Activated CD4-positive, alpha-beta T cell treated with anti-CD3 and anti-CD28 coated beads, Interleukin-2, Interleukin-4, amounts not matched to agents 100 ng/mL and 50 ng/mL, durations not matched to agents 16 hours and 8 hours (primary cell): Measurements from ENCODE around the gene SPN.
"Not testable (repeated sequence)": the region's sequence is repeated elsewhere in the genome, so short reads cannot be mapped to it uniquely, and the experiment has no call there.

ENCODE experiments used
- DNase-seq: peaks from one replicate; pipeline ENCODE4 v3.0.0-alpha.2; 2020; ENCODE audit warnings: low spot score

SPN gene, protein sequence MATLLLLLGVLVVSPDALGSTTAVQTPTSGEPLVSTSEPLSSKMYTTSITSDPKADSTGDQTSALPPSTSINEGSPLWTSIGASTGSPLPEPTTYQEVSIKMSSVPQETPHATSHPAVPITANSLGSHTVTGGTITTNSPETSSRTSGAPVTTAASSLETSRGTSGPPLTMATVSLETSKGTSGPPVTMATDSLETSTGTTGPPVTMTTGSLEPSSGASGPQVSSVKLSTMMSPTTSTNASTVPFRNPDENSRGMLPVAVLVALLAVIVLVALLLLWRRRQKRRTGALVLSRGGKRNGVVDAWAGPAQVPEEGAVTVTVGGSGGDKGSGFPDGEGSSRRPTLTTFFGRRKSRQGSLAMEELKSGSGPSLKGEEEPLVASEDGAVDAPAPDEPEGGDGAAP

DNA sequence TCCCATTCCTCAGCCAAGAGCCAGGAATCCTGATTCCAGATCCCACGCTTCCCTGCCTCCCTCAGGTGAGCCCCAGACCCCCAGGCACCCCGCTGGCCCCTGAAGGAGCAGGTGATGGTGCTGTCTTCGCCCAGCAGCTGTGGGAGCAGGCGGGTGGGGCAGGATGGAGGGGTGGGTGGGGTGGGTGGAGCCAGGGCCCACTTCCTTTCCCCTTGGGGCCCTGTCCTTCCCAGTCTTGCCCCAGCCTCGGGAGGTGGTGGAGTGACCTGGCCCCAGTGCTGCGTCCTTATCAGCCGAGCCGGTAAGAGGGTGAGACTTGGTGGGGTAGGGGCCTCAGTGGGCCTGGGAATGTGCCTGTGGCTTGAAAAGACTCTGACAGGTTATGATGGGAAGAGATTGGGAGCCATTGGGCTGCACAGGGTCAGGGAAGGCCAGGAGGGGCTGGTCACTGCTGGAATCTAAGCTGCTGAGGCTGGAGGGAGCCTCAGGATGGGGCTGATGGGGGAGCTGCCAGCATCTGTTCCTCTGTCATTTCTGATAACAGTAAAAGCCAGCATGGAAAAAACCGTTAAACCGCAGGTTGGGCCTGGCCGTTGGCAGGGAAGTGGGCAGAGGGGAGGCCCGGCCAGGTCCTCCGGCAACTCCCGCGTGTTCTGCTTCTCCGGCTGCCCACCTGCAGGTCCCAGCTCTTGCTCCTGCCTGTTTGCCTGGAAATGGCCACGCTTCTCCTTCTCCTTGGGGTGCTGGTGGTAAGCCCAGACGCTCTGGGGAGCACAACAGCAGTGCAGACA, at the start of gene SPN:
Gene SPN, plus strand, starts transcription at position 232 of the 791 bp plus-strand sequence. Its CDS starts 482 bp downstream, at position 714.
- DNase-seq = peak; percentile 68

DNA sequence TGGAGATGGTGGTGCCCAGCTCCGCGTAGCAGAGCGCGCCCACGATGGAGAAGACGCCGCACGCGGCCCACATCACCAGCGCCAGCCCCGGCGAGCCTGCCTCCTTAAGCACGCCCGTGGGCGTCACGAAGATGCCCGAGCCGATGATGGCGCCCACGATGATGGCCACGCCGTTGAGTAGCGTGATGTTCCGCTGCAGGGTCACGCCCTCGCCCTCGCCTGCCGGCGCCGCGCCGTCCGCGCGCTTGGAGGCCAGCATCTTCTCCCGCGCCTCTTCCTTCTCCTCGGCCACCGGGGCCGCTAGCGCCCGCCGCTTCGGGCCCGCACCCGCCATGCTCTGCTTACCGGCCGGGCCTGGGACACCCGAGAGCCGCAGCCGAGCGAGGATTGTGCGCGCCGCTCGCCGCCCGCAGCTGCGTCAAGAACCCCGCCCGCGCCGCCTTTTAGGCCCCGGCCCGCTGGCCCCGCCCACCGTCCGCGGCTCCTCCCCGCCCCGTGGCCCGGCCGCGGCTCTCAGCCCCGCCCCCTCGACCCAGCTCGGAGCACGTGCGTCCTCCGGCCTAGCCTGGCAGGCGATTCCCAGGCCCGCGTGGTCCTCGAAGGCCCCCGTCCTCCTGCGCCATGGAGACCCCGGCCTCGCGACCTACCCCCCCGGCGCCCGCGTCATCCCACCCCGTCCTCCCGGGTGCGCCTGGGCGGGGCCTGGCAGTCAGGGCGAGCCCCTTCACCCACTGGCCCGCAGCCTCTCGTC, 49.6 kb upstream of the SPN start:
- DNase-seq = peak; percentile 94

DNA sequence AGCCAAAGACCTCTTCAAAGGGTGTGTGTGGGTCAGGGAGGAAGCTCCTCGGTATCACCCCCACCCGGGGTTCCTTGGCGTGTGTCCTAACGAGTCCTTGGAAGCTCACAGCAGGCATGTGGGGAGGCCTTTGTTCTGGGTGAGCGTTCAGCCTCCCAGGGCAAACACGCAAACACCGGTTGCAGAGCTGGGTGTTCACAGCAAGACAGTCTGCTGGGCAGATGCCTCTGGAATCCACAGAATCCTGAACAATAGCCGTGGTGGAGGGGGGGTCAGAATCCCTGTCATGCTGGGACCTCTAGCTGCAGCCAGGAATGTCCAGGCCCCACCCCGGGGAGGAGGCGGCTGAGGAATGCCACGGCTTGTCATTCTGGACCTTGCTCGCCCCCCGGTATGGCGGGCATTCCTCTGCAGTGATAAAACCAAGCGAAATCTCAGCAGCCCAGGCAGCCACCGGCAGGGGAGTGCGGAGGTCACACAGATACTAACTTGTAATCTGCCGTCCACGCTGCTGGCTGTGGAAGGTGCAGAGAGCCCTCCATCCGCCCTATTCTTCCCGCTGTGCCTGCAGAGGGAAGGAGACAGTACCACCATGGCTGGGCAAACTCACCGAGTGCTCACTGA, 48.2 kb upstream of the SPN start:
- not testable (repeated sequence) for DNase-seq

DNA sequence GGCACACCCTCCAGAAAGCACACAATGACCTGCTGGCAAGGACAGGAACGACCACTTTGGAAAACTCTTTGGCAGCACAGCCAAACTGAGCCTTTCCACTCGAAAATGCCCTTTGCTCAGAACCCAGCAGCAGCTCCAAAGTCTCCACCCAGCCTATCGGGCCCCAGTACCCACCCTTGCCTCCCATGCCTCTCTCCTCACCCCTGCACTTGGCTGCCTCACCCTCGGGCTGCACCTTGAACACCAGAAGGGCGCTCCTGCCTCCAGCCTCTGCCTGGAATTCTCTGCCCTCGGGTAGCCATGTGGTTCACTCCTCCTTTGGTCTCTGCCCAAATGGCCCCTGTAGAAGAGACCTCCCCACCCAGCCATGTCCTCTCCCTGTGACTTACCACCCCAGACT, 46.9 kb upstream of the SPN start:
- not testable (repeated sequence) for DNase-seq

DNA sequence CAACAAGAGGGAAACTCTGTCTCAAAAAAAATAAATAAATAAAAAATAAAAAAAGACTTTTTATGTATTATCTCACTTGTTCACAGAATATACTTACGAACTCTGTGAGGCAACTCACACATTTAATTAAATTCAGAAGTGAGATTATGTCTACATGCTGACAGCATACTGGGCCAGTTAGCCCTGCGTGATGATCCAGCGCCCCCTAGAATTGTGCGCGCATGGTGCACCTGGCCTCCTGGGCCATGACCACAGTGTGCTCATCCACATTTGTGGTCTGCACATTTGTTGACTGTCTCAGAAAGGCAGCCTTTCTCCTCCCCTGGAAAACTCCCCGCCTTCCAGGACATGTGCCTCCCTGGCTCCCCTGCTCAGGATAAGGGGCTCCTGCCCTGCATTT, 42.5 kb upstream of the SPN start:
- DNase-seq = peak; percentile 21

DNA sequence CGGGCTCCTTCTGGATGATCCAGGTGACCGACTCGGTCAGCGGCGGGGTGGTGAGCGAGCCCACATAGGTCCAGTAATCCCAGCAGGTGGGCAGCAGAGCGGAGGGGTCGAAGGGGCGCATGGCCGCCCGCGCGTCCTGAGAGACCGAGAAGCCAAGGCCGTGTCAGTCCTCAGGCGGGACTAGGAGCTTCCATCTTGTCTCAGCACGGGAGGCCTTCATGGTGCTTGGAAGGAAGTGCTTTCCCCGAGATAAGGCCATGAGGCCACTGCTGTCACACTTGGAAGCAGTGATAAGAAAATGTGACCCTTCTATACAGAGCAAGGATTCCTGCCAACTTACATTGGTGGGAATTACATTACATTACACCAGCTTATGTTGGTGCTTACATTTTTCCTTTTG, 40.3 kb upstream of the SPN start:
- not testable (repeated sequence) for DNase-seq

DNA sequence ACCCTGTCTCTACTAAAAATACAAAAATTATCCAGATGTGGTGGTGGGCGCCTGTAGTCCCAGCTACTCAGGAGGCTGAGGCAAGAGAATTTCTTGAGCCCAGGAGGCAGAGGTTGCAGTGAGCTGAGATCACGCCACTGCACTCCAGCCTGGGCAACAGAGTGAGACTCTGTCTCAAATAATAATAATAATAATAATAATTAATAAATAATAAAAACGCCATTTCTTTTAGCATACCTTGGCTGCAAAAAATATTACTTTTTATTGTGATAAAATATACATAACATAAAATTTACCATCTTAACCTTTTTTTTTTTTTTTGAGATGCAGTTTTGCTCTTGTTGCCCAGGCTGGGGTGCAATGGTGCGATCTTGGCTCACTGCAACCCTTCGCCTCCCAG, 39.8 kb upstream of the SPN start:
- DNase-seq = not testable (repeated sequence)

DNA sequence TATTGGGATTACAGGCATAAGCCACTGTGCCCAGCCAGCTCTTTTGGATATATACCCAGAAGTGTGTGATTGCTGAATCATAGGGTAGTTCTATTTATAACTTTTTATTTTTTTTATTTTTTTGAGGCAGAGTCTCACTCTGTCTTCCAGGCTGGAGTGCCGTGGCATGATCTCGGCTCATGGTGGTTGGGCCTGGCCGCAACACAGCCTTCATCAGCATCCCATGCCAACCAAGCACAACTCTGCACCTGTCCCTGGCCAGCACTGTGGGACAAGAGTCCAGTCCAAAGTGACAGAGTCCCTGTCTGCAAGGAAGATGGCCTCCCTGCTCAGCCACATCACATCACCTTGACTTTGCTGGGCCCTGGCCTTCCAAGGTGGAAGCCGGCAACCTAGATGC, 37.9 kb upstream of the SPN start:
- not testable (repeated sequence) for DNase-seq

DNA sequence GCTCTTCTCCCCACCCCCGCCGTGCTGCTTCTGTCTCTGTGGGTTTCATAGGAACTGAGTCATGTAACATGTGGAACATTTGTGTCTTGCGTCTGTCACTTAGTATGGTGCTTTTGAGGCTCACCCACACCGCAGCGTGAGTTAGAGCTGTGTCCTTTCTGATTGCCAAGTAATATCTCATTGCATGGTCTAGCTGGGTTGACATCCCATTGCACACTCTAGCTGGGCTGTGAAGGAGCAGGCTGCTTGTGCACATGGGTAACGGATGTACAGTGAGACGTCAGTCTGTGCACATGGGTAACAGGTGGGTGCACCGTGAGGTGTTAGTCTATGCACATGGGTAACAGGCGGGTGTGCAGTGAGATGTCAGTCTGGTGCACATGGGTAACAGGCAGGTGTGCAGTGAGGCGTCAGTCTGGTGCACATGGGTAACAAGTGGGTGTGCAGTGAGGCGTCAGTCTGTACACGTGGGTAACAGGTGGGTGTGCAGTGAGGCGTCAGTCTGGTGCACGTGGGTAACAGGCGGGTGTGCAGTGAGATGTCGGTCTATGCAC, 36.2 kb upstream of the SPN start:
- peak; percentile 78 for DNase-seq

DNA sequence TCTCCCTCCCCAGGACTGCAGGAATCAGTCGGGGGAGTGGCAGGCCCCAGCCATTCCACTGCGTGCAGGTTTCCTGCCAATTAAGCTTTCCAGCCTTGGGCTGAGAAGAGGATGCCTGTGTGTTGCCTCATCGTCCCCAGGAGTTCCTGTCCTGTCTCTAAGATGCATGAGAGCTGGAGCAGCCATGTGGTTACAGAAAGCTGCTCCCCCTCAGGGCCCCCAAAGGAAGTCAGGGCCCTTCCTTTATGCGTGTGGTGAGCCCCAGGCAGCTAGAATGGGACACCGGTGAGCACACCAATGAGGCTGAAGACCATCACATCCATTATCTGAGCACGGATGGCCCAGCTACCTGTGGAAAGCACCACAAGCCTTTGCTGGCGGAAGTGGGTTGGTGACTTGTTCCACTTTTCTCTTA, 35.4 kb upstream of the SPN start:
- not testable (repeated sequence) for DNase-seq

DNA sequence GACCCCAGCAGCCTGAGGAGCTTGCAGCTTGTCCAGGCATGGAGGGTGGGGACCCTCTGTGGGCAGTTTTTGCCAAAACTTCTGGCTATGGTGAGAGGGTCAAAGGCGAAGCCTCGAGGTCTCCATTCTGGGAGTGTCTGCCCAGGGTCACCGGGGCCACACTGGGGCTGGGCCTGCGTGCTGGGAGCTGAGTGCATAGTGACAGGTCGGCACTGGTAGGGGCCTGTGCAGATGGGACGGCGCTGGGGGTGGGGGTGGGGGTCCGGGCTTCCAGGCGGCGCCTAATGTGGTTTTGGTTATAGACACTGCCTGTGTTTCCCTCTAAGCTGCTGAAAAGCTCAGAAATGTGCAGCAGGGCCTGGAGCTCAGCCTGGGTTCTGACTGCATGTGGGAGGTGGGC, 34.3 kb upstream of the SPN start:
- DNase-seq = not testable (repeated sequence)

DNA sequence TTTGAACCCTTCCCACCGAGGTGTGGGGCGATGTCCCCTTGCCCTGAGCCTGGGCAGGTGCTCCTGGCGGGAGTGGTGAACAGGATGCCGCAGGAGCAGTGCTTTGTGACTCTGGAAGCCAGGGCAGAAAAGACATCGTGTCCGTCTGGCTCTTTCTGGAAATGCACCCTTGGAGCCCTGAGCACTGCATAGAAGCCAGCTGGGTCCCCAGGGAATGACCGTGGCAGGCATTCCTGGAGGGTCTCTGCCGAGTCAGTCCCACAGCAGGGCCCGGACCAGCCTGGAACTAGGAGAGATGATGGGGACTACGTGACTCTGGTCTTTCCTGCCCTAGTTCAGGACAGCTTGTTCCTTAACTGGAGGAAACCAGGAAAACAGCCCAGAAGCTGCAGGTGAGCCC, 33.7 kb upstream of the SPN start:
- not testable (repeated sequence) for DNase-seq

DNA sequence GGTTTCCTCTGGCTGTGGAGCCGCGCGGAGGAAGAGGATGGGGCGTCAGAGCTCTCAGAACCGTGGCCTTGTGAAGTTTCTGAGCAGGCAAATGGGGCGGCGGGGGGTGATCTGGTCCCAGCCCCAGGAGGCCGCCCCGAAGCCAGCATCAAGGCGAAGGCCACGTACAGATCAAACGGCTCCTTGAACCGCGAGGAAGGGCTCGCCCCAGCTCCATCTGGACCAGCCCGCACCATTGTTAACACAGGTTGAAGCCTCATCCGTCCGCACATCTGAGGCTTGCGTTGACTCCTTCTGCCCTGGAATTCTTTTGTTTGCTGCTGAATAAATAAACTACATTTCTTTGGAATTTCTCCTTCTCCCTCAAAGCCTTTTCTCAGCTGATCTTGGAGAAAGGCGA, 31.4 kb upstream of the SPN start:
- DNase-seq = not testable (repeated sequence)

DNA sequence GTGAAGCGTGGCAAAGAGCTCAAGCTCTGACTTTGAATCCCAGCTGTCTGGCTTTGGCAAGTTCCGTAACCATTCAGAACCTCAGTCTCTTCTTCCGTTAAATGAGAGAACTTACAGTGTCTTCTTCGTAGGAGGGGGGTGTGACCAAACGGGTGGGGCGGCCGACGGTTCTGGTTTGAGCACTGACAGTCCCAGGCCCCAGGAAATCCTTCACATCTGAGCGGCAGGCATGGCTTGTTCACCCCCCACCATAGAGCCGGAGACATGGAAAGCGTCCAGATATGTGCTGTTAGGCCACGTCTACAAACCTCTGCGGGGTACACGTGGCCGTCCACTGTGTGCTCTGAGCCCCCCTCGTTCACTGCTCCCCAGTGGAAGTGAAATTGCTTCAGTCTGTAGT, 27.1 kb upstream of the SPN start:
- DNase-seq = not testable (repeated sequence)

DNA sequence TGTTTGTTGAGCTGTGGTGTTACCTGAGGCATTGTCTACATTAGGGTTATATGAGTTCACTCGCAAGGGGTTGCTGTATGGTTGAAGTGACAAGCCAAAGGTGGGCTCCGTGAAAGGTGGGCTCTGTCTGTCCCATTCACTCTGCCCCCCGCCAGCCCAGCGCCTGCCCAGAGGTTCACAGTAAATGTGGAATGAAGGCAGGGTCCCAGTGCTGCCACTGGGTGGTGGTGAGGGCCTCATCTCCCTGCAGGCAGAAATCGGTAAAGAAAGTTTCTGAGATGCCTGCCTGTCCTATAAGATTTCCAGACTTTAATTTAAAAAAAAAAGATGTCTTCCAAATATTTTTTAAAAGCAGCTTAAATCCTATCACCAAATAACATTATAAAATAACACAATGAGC, 26.7 kb upstream of the SPN start:
- DNase-seq = not testable (repeated sequence)

DNA sequence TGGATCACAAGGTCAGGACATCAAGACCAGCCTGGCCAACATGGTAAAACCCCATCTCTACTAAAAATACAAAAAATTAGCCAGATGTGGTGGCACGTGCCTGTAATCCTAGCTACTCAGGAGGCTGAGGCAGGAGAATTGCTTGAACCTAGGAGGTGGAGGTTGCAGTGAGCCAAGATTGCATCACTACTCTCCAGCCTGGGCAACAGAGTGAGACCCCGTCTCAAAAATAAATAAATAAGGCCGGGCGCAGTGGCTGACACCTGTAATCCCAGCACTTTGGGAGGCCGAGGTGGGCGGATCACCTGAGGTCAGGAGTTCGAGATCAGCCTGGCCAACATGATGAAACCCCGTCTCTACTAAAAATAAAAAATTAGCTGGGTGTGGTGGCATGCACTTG, 24.3 kb upstream of the SPN start:
- not testable (repeated sequence) for DNase-seq

DNA sequence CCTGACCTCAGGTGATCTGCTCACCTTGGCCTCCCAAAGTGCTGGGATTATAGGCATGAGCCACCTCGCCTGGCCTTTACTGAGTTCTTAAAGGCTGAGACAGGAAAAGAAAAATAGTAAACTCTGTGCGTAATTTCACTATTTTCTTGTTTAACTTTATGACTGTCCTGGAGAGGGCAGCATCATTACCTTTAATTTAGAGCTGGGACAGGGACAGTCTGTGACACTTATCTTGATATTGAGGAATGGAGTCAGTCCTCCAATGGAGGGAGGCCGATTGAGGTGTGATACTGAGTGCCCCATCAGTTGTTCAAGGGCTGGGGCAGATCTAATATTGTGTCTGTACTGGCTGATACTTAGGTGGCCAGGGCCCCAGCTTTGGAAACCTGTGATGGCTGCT, 21.5 kb upstream of the SPN start:
- no peak for DNase-seq

DNA sequence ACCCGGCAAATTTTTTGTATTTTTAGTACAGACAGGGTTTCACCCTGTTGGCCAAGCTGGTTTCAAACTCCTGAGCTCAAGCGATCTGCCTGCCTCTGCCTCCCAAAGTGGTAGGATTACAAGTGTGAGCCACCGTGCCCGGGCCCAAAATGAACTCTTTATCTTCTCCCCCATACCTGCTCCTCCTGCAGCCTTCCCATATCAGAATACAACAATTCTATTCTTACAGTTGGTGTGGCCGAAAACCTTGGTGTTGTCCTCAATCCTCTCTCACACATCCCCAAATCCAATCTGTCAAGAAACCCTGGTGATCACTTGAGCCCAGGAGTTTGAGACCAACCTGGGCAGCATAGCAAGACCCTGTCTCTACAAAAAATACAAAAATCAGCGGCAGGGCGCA, 19.5 kb upstream of the SPN start:
- DNase-seq = no peak

DNA sequence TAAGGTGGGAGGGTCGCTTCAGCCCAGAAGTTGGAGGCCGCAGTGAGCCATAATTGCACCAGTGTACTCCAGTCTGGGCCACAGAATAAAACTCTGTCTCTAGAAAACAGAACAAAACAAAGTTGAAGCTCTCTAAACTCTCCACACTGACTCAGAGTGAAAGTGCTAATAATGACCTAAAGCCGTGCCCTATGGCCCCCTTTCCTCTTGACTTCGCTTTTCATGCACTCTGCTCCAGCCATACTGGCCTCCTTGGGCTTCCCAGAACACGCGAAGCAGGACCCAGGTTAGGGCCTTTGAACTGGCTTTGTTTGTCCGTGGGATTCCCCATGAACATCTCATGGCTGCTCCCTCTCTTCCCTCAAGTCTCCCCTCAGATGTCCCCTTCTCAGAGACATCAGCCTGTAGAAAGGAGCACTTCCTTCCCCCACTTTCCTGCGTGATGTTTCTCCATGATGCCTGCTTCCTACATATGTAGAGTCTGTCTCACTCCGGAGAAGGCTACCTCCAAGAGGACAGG, 18.6 kb upstream of the SPN start:
- DNase-seq = no peak

DNA sequence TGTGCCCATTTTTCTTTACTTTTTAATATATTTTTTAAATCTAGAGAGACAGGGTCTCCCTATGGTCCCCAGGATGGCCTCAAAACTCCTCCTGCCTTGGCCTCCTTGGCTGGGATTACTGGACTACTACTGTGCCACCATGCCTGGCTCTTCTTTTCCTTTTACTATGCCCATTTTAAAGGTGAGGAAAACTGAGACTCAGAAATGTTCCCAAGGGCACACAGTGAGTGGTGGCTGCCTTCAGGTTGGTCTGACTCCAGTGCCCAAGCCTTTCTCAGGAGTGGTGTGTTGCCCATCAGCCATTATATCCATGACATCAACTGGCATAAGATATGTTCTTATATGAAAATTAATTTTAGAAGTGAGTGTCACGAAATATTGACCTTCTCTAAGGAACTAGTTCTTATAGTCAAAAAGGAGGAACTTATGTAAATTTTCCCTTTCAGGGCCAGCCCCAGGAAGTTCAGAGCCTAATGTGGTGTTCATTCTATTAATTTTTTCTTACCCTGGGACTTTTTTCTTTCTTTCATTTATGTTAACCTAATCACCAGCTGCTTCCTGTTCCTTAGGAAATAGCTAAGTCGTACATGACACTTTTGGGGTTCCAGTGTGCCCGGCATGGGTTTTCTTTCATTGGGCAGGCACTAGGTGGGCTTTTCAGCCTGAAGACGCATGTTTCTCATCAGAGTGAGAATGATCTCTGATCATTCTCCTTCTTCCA, 17.9 kb upstream of the SPN start:
- DNase-seq = no peak

DNA sequence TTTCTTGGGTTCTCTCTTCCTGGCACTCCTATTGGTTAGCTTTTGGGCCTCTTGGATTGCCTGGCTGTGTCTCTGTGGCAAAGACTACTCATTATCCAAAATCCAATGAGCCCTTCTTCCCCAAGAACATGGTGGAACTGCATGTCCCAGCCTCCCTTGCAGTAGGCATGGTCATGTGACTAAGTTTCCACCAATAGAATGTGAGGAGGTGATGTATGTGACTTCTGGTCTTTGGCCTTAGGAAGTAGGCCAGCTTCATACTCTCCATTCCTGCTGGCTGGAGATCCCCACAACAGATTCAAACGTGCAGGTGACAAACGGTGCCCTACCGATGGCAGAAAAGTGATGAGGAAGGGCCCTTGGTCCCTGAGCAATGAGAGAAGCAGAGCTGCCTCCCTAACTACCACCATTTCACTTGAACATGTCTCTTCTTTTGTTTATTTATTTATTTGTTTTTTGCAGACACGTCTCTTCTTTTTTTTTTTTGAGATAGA, 17.3 kb upstream of the SPN start:
- peak; percentile 44 for DNase-seq
